HG03378 (cell line): ENCODE data around the gene ANKS1B.
A peak's percentile ranks its signal among the peaks of the same experiment; 100 is the strongest.

Experiments
- ATAC-seq: cut with Tn5 transposase; IDR thresholded peaks from one replicate; pipeline ENCODE4 v1.9.1; 2021; ENCODE audit warnings: mild to moderate bottlenecking, moderate library complexity; ENCODE audit not compliant: unreplicated experiment

ANKS1B gene

GRCh38 chr12:99493197-99493596, 491.5 kb downstream of the ANKS1B start:
- ATAC-seq: no peak

- ATAC-seq: no peak
Measured at GRCh38 chr12:99486277-99486676, 498.5 kb downstream of the ANKS1B start.

- ATAC-seq: no peak
Measured at GRCh38 chr12:99479149-99479548, 505.6 kb downstream of the ANKS1B start.

- ATAC-seq: no peak
Measured at GRCh38 chr12:99476956-99477355, 507.8 kb downstream of the ANKS1B start.

- no peak for ATAC-seq
Measured at GRCh38 chr12:99455350-99456035, 529.2 kb downstream of the ANKS1B start.

- peak; percentile 13 for ATAC-seq
Measured at GRCh38 chr12:99454539-99455172, 530.1 kb downstream of the ANKS1B start.

GRCh38 chr12:99453836-99454538, 530.7 kb downstream of the ANKS1B start:
- ATAC-seq: peak; percentile 81

GRCh38 chr12:99450036-99450630, 534.6 kb downstream of the ANKS1B start:
- ATAC-seq: no peak

GRCh38 chr12:99444859-99445316, 539.8 kb downstream of the ANKS1B start:
- peak; percentile 59 for ATAC-seq

GRCh38 chr12:99442758-99443157, 542.0 kb downstream of the ANKS1B start:
- ATAC-seq: no peak

GRCh38 chr12:99439399-99439798, 545.3 kb downstream of the ANKS1B start:
- ATAC-seq: no peak

GRCh38 chr12:99436584-99436983, 548.2 kb downstream of the ANKS1B start:
- peak; percentile 100 for ATAC-seq

- ATAC-seq: no peak
Measured at GRCh38 chr12:99435095-99435791, 549.5 kb downstream of the ANKS1B start.

GRCh38 chr12:99433155-99433554, 551.6 kb downstream of the ANKS1B start:
- no peak for ATAC-seq

GRCh38 chr12:99431203-99431602, 553.5 kb downstream of the ANKS1B start:
- ATAC-seq: no peak

GRCh38 chr12:99427104-99427503, 557.6 kb downstream of the ANKS1B start:
- ATAC-seq: peak; percentile 68

GRCh38 chr12:99418379-99418778, 566.4 kb downstream of the ANKS1B start:
- peak; percentile 48 for ATAC-seq

- ATAC-seq: no peak
Measured at GRCh38 chr12:99413751-99414150, 571.0 kb downstream of the ANKS1B start.

GRCh38 chr12:99393763-99394162, 591.0 kb downstream of the ANKS1B start:
- peak; percentile 88 for ATAC-seq

- no peak for ATAC-seq
Measured at GRCh38 chr12:99392091-99392850, 592.5 kb downstream of the ANKS1B start.
